GM12864 (cell line): ENCODE measurements around the gene HOXB13.
A peak's percentile ranks its signal among the peaks of the same experiment; 100 is the strongest.

ENCODE experiments used
- DNase-seq: peaks from one replicate; pipeline ENCODE4 v3.0.0-alpha.2; 2011; ENCODE audit warnings: low read depth
- H3K4me3 ChIP-seq: 2 replicates; pipeline ENCODE4 v1.5.1; 2011; ENCODE audit warnings: mild to moderate bottlenecking, low read depth, low read length, control low read depth
- TF ChIP-seq, protein P1 (sequence below): IDR thresholded peaks from 2 replicates; pipeline ENCODE4 v1.5.1; 2011; ENCODE audit warnings: low read depth, mild to moderate bottlenecking, moderate library complexity, low read length, control low read depth, inconsistent platforms; ENCODE audit errors: missing control alignments

HOXB13 gene

GRCh38 chr17:48693178-48693577 lies 35.4 kb downstream of the HOXB13 start:
- H3K4me3 ChIP-seq = no peak overlapping the region
- TF ChIP-seq, protein P1, sequence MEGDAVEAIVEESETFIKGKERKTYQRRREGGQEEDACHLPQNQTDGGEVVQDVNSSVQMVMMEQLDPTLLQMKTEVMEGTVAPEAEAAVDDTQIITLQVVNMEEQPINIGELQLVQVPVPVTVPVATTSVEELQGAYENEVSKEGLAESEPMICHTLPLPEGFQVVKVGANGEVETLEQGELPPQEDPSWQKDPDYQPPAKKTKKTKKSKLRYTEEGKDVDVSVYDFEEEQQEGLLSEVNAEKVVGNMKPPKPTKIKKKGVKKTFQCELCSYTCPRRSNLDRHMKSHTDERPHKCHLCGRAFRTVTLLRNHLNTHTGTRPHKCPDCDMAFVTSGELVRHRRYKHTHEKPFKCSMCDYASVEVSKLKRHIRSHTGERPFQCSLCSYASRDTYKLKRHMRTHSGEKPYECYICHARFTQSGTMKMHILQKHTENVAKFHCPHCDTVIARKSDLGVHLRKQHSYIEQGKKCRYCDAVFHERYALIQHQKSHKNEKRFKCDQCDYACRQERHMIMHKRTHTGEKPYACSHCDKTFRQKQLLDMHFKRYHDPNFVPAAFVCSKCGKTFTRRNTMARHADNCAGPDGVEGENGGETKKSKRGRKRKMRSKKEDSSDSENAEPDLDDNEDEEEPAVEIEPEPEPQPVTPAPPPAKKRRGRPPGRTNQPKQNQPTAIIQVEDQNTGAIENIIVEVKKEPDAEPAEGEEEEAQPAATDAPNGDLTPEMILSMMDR = no peak
- DNase-seq = no peak

DNA sequence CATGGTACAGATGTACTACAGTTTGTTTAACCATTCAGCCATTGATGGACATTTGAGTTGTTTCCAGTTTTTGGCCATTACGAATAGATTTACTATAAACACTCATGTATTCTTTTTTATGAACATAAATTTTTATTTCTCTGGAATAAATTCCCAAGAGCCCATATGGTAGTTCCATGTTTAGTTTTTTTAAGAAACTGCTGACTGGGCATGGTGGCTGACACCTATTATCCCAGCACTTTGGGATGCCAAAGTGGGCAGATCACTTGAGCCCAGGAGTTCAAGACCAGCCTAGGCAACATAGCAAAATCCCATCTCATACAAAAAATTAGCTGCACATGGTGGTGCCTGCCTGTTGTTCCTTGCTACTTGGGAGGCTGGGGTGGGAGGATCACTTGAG lies 36.5 kb downstream of the HOXB13 start:
- no peak overlapping the region for H3K4me3 ChIP-seq
- TF ChIP-seq, protein P1 = no peak
- no peak for DNase-seq

DNA sequence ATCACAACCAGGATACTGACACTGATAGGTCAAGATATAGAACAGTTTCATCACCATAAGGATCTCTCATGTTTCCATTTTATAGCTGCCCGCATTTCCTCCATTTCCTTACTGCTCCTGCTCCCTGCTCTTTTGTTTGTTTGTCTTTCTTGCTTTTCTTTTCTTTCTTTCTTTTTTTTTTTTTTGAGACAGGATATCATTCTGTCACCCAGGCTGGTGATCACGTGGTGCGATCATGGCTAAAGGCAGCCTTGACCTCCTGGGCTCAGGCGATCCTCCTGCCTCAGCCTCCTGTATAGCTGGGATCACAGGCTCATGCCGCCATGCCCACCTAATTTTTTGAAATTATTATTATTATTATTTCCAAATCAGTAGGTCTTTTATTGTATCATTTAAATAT lies 37.9 kb downstream of the HOXB13 start:
- no peak for DNase-seq
- no peak overlapping the region for H3K4me3 ChIP-seq
- TF ChIP-seq, protein P1 = no peak

- DNase-seq = no peak
- TF ChIP-seq, protein P1 = no peak
- H3K4me3 ChIP-seq = no peak overlapping the region
Measured at GRCh38 chr17:48681609-48682008, 46.9 kb downstream of the HOXB13 start.

DNA sequence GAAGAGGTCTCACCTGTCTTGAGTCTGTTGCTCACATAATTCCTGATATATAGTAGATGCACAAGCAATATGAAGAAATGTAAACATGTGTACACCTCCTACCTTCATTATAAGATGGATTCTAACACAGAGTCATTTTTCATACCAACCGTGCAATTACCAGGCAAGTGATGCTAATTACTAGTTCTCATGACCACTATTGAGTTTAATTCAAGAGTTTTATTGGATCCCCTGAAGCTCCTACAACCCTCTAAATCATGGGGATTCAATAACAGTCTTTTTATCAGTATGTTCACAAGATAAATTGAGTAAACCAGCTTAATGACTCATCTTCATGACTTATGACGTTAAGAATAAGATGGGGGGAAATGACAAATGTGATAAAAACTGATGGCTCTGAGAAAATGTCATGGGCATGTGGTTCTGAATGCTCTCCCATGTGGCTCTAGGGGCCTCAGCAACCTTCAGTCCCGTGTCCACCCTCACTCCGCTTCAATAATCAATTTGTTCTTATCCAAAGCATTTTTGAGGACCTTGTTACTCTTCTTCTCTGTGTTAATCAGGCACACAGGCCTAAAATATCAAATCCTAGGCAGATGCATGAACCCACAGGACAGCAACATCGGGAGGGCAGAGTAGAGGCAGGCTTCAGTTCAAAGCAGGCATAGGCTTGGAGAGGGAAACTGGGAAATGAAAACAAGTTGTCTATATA lies 49.0 kb downstream of the HOXB13 start:
- no peak for DNase-seq
- H3K4me3 ChIP-seq = no peak overlapping the region
- TF ChIP-seq, protein P1 = no peak

GRCh38 chr17:48678141-48678971 lies 50.2 kb downstream of the HOXB13 start:
- DNase-seq = no peak
- TF ChIP-seq, protein P1 = peak; percentile 95
- H3K4me3 ChIP-seq = no peak overlapping the region
